Gastrocnemius medialis (tissue), 4 donors: Measurements from ENCODE around the gene TMBIM1. TPM values are rescaled to one million over a fixed set of nuclear protein-coding genes. Genes with fewer than 3 reads are reported as not detected.

Source experiments
- ATAC-seq, 2 donors: fragments of 150-250 bp; one replicate each; pipeline ENCODE4 v1.9.1; 2016
- DNase-seq, 2 donors: peaks; one replicate each; pipeline ENCODE4 v3.0.0-alpha.2; 2019
- H3K27ac ChIP-seq, 4 donors: fragments of 200-600 bp; sonication (generic); 1 replicate in 1 of 4; 2 replicates in 3 of 4; pipeline ENCODE4 v1.5.1; 2016 to 2018; ENCODE audit warnings: mild to moderate bottlenecking in 2 of 4, moderate library complexity in 1 of 4
- H3K27me3 ChIP-seq, 3 donors: fragments of 200-600 bp; sonication (generic) in 2 of 3; 1 replicate in 1 of 3; 2 replicates in 2 of 3; pipeline versions ENCODE4 v1.5.1 to v1.6.0; 2016 to 2019; ENCODE audit warnings: mild to moderate bottlenecking in 1 of 3, moderate library complexity in 1 of 3
- H3K36me3 ChIP-seq, 2 donors: fragments of 200-600 bp; sonication (generic) in 1 of 2; one replicate each; pipeline ENCODE4 v1.5.1; 2017 to 2018
- H3K4me1 ChIP-seq, 2 donors: fragments of 200-600 bp; sonication (generic) in 1 of 2; one replicate each; pipeline ENCODE4 v1.5.1; 2016 to 2017; ENCODE audit warnings: mild to moderate bottlenecking in 2 of 2
- H3K4me3 ChIP-seq, 4 donors: fragments of 200-600 bp; sonication (generic) in 3 of 4; 1 replicate in 1 of 4; 2 replicates in 3 of 4; pipeline ENCODE4 v1.5.1; 2016 to 2019; ENCODE audit warnings: mild to moderate bottlenecking in 2 of 4
- H3K9me3 ChIP-seq, 3 donors: fragments of 200-600 bp; sonication (generic) in 2 of 3; 1 replicate in 1 of 3; 2 replicates in 2 of 3; pipeline ENCODE4 v1.5.1; 2016 to 2019
- CTCF ChIP-seq, 5 experiments: fragments of 450-650 bp in 3 of 5; fragments of 200-600 bp in 2 of 5; sonication (generic) in 2 of 5; IDR thresholded peaks in 4 of 5; conservative IDR thresholded peaks in 1 of 5; 1 replicate in 4 of 5; 2 replicates in 1 of 5; pipeline ENCODE4 v1.5.1; 2016 to 2019; ENCODE audit warnings: antibody characterized with exemption in 5 of 5, mild to moderate bottlenecking in 3 of 5, moderate library complexity in 3 of 5
- POLR2A ChIP-seq, 2 donors: fragments of 450-650 bp; IDR thresholded peaks; one replicate each; pipeline ENCODE4 v1.6.1; 2017; ENCODE audit warnings: antibody characterized with exemption in 2 of 2, mild to moderate bottlenecking in 2 of 2, moderate library complexity in 2 of 2
- in situ Hi-C, 4 donors: fragments of 200-750 bp; cut with MboI; loops; one replicate each; pipeline versions ENCODE4 v1.15.0 to v1.8.0; 2017; ENCODE audit warnings: low sequenced_read_pairs in 4 of 4
- intact Hi-C: fragments of 100-400 bp; cut with DNase I; formaldehyde crosslinking; loops from one replicate; pipeline ENCODE4 v1.15.1; 2023; ENCODE audit warnings: low total_unique reads
- total RNA-seq, 4 donors: library from RNA; depleted of rRNA; stranded (reverse); fragments of >200 nt; gene quantifications; one replicate each; pipeline versions ENCODE4 v1.1.0 to v1.2.3, GENCODE V29; 2016

TMBIM1 gene
- total RNA-seq, 4 donors from 2014 or later, result 142 to 296 (median 215) TPM

GRCh38 chr2:218282173-218282991 lies 9.9 kb downstream of the TMBIM1 start:
- peak; percentile 25 to 28 for ATAC-seq
- TF ChIP-seq CTCF (IDR thresholded peaks at IDR 0.05 in 4 of 5, conservative IDR thresholded peaks at IDR 0.05 in 1 of 5) (no peak), POLR2A (IDR thresholded peaks at IDR 0.05) (peak in 1 of 2 donors; percentile 45)
- Histone ChIP-seq H3K27me3 (no peaks in the 10 kb centered on the region), H3K4me1 (peaks cover 57 to 66% of the 10 kb centered on the region in 2 donors), H3K36me3 (peaks cover 0 to 45% of the 10 kb centered on the region in 2 donors), H3K27ac (peak overlapping the region; percentile 93 to 100 (median 98)), H3K4me3 (peak overlapping the region; percentile 15 to 32 (median 20)), H3K9me3 (no peaks in the 10 kb centered on the region)
- in situ Hi-C loops (loop anchor here in 3 of 4 donors (25.0 kb wide), 1 partner anchor 380 kb away; the partner anchor contains the start of genes BCS1L (in 3 of the 3), RNF25 (in 3 of the 3), STK36 (in 3 of the 3) and ZNF142 (in 3 of the 3)), intact Hi-C loops (loop anchor here (10.0 kb wide), 4 partner anchors 378 to 1598 kb away; partner anchors contain the start of gene DNAJB2)
- DNase-seq, result peak; percentile 62 to 84

GRCh38 chr2:218281449-218281848 lies 10.9 kb downstream of the TMBIM1 start:
- Histone ChIP-seq H3K27ac (peak overlapping the region; percentile 93 to 100 (median 98)), H3K4me1 (peaks cover 55 to 57% of the 10 kb centered on the region in 2 donors), H3K36me3 (peaks cover 0 to 54% of the 10 kb centered on the region in 2 donors), H3K27me3 (no peaks in the 10 kb centered on the region), H3K9me3 (no peaks in the 10 kb centered on the region), H3K4me3 (peak overlapping the region in 2 of 4 donors; percentile 22 to 32)
- DNase-seq, result peak; percentile 77 to 89
- peak; percentile 63 to 64 for ATAC-seq
- intact Hi-C loops (loop anchor here (10.0 kb wide), 4 partner anchors 377 to 1597 kb away; partner anchors contain the start of gene DNAJB2), in situ Hi-C loops (loop anchor here in 3 of 4 donors (25.0 kb wide), 1 partner anchor 381 kb away; the partner anchor contains the start of genes BCS1L (in 3 of the 3), RNF25 (in 3 of the 3), STK36 (in 3 of the 3) and ZNF142 (in 3 of the 3))
- TF ChIP-seq CTCF (IDR thresholded peaks at IDR 0.05 in 4 of 5, conservative IDR thresholded peaks at IDR 0.05 in 1 of 5), result no peak
- TF ChIP-seq POLR2A (IDR thresholded peaks at IDR 0.05), result no peak

- H3K4me1 ChIP-seq, result peaks cover 44 to 46% of the 10 kb centered on the region in 2 donors
- no peak overlapping the region for H3K4me3 ChIP-seq
- DNase-seq (no peak), ATAC-seq (no peak)
- TF ChIP-seq CTCF (IDR thresholded peaks at IDR 0.05 in 4 of 5, conservative IDR thresholded peaks at IDR 0.05 in 1 of 5), result no peak
- TF ChIP-seq POLR2A (IDR thresholded peaks at IDR 0.05), result no peak
- peak overlapping the region in 3 of 4 donors; percentile 93 to 100 (median 100) for H3K27ac ChIP-seq
- H3K9me3 ChIP-seq, result no peaks in the 10 kb centered on the region
- in situ Hi-C loops (loop anchor here in 3 of 4 donors (25.0 kb wide), 1 partner anchor 382 kb away; the partner anchor contains the start of genes BCS1L (in 3 of the 3), RNF25 (in 3 of the 3), STK36 (in 3 of the 3) and ZNF142 (in 3 of the 3)), intact Hi-C loops (loop anchor here (10.0 kb wide), 4 partner anchors 376 to 1596 kb away; partner anchors contain the start of gene DNAJB2)
- H3K36me3 ChIP-seq, result peaks cover 0 to 65% of the 10 kb centered on the region in 2 donors
- H3K27me3 ChIP-seq, result no peaks in the 10 kb centered on the region
Measured at GRCh38 chr2:218280260-218280870, 11.9 kb downstream of the TMBIM1 start.
